Stimulated activated CD8-positive, alpha-beta memory T cell treated with anti-CD3 and anti-CD28 coated beads, Interleukin-15, amount 100 ng/mL, for 4 hours (primary cell): ENCODE data around the gene SCAP.

Experiments used
- DNase-seq, 2 donors: peaks; one replicate each; pipeline ENCODE4 v3.0.0-alpha.2; 2020; ENCODE audit warnings: low read depth in 2 of 2

The SCAP gene

GRCh38 chr3:47414161-47414564 lies 61.6 kb downstream of the SCAP start:
- DNase-seq, result no peak

- no peak for DNase-seq
Measured at GRCh38 chr3:47413751-47414150, 62.0 kb downstream of the SCAP start.

GRCh38 chr3:47412842-47413520 lies 62.8 kb downstream of the SCAP start:
- DNase-seq, result no peak

GRCh38 chr3:47412453-47412756 lies 63.3 kb downstream of the SCAP start:
- DNase-seq, result no peak

- DNase-seq, result no peak
Measured at GRCh38 chr3:47411696-47412452, 63.9 kb downstream of the SCAP start.

GRCh38 chr3:47410801-47411646 lies 64.7 kb downstream of the SCAP start:
- DNase-seq, result no peak

DNA sequence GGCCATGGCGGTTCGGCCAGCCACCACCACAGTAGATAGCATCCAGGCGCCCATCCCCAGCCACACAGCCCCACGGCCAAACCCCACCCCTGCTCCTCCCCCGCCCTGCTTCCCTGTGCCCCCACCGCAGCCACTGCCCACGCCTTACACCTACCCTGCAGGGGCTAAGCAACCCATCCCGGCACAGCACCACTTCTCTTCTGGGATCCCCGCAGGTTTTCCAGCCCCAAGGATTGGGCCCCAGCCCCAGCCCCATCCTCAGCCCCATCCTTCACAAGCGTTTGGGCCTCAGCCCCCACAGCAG lies 65.4 kb downstream of the SCAP start:
- no peak for DNase-seq

- DNase-seq, result no peak
Measured at GRCh38 chr3:47409688-47410416, 65.9 kb downstream of the SCAP start.

GRCh38 chr3:47409284-47409683 lies 66.5 kb downstream of the SCAP start:
- no peak for DNase-seq

DNA sequence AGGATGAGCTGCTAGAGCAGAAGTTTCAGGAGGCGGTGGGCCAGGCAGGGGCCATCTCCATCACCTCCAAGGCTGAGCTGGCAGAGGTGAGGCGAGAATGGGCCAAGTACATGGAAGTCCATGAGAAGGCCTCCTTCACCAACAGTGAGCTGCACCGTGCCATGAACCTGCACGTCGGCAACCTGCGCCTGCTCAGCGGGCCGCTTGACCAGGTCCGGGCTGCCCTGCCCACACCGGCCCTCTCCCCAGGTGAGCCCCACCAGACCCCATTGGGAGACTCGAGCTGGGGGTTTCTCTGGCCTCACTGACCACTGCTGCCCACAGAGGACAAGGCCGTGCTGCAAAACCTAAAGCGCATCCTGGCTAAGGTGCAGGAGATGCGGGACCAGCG lies 66.9 kb downstream of the SCAP start:
- no peak for DNase-seq

- no peak for DNase-seq
Measured at GRCh38 chr3:47407896-47408838, 67.6 kb downstream of the SCAP start.

GRCh38 chr3:47407237-47407636 lies 68.5 kb downstream of the SCAP start:
- no peak for DNase-seq

GRCh38 chr3:47406762-47407149 lies 69.0 kb downstream of the SCAP start:
- no peak for DNase-seq

DNA sequence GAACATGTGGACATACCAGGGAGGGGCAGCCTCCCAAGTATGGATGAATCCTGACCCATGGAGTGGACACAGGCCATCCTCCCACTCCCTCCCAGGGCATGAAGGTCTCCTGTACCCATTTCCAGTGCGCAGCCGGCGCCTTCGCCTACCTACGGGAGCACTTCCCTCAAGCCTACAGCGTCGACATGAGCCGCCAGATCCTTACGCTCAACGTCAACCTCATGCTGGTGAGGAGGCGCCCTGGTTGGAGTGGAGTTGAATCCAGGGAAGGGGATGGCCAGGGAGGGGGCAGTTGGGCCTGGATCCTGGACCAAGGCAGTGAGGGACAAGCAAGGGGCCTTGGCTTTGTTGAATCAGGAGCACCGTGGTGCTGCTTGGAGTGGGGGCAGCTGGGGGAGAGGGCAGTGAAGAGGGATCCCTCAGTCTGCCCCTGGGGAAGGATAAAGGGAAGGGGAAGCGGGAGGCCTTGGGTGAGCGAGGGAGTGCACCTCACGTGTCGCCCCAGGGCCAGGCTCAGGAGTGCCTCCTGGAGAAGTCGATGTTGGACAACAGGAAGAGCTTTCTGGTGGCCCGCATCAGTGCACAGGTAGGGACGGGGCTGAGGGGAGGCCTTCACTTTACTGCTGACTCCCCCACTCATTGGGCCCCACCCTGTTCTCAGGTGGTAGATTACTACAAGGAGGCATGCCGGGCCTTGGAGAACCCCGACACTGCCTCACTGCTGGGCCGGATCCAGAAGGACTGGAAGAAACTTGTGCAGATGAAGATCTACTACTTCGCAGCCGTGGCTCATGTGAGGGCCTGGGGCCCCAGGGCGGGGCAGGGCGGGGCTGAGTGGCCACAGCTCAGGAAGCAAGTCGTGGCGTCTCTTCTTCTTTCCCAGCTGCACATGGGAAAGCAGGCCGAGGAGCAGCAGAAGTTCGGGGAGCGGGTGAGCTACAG lies 69.7 kb downstream of the SCAP start:
- no peak for DNase-seq

DNA sequence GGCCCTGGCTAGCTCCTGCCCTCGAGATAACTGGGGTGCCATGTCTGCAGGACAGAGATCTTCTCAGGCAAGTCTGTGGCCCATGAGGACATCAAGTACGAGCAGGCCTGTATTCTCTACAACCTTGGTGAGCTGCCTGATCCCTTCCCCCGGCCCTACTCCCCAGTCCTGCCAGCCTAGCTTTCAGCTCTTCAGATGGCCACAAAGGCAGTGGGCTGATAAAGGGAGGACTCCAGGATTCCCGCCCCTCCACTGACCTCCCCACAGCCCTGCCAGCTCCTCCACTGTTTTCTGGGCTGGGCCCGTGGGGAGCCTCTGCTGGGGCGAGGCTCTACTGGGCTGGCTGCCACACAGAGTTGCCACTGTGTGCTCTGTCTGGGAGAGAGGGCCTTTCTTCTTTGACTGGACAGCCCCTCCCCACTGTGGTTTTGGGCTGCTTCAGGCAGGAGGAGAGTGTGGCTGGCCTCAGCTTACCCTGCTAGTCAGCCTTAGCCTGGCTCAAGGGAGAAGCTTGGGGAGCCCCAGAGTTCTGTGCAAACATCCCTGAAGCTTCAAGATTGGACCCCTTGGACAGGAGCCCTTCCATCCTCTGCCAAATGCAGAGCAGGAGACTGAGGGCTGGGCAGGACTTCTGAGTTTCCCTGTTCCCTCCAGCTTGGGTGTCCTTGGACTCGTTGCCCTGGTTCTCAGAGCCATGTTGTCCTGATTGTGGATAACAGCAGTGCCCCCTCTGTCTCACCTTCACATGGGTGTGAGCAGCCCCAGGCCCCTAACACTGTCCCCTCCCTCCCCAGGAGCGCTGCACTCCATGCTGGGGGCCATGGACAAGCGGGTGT lies 70.6 kb downstream of the SCAP start:
- DNase-seq, result no peak

- no peak for DNase-seq
Measured at GRCh38 chr3:47404431-47404876, 71.3 kb downstream of the SCAP start.

GRCh38 chr3:47399531-47400270 lies 76.0 kb downstream of the SCAP start:
- DNase-seq, result no peak

- DNase-seq, result no peak
Measured at GRCh38 chr3:47399016-47399415, 76.7 kb downstream of the SCAP start.
